PFSK-1 (cell line): ENCODE measurements around the gene PPFIA4.

Experiments used
- FOXP2 ChIP-seq: optimal IDR thresholded peaks from 2 replicates; pipeline ENCODE3; 2011; ENCODE audit warnings: borderline replicate concordance, control low read depth, inconsistent platforms; ENCODE audit not compliant: insufficient read depth; ENCODE audit errors: extremely low read length, extremely low read depth
- POLR2AphosphoS5 ChIP-seq: IDR thresholded peaks from 2 replicates; pipeline ENCODE4 v1.6.1; 2012; ENCODE audit warnings: low read depth, mild to moderate bottlenecking, control low read depth, low read length, moderate library complexity
- REST ChIP-seq, 2 experiments: IDR thresholded peaks; 2 replicates each; pipeline versions ENCODE4 v1.6.1 to v1.8.0; 2011 to 2012; ENCODE audit warnings: low read depth in 2 of 2, low read length in 2 of 2, control low read depth in 1 of 2, inconsistent platforms in 1 of 2, mild to moderate bottlenecking in 1 of 2, moderate library complexity in 1 of 2; ENCODE audit not compliant: insufficient read depth in 1 of 2
- SIN3A ChIP-seq: IDR thresholded peaks from 2 replicates; pipeline ENCODE4 v1.6.1; 2012; ENCODE audit warnings: mild to moderate bottlenecking, low read length, moderate library complexity, borderline replicate concordance; ENCODE audit not compliant: insufficient read depth
- TAF1 ChIP-seq: IDR thresholded peaks from 2 replicates; pipeline ENCODE4 v1.6.1; 2012; ENCODE audit warnings: low read length, control low read depth, borderline replicate concordance; ENCODE audit not compliant: insufficient read depth

Gene PPFIA4

GRCh38 chr1:203006948-203007871 lies 19.1 kb upstream of the PPFIA4 start, which contains the start of gene TMEM183A:
Gene TMEM183A (plus strand): TSS chr1:203007374. CDS start chr1:203007466, 92 bp downstream.
- peak; percentile 95 for TF ChIP-seq POLR2AphosphoS5
- peak in 1 of 2 experiments; percentile 40; a peak in 1 of 4 replicates for TF ChIP-seq REST (IDR thresholded peaks at IDR 0.05; ENCODE audit: insufficient read depth in 1 of 2, low read depth in 2 of 2, low read length in 2 of 2)
- peak; percentile 73; the same call in 1 of the 2 replicates for TF ChIP-seq SIN3A
- peak; percentile 83 for TF ChIP-seq FOXP2
- peak; percentile 85; the same call in 1 of the 2 replicates for TF ChIP-seq TAF1

- TF ChIP-seq FOXP2 (no peak), REST (IDR thresholded peaks at IDR 0.05; ENCODE audit: insufficient read depth in 1 of 2, low read depth in 2 of 2, low read length in 2 of 2) (no peak)
Measured at GRCh38 chr1:203009185-203009584, 17.1 kb upstream of the PPFIA4 start.

- TF ChIP-seq POLR2AphosphoS5 (no peak), TAF1 (no peak), SIN3A (no peak), FOXP2 (no peak), REST (IDR thresholded peaks at IDR 0.05; ENCODE audit: insufficient read depth in 1 of 2, low read depth in 2 of 2, low read length in 2 of 2) (no peak)
Measured at GRCh38 chr1:203011582-203011981, 14.7 kb upstream of the PPFIA4 start.

- TF ChIP-seq FOXP2: no peak
- no peak for TF ChIP-seq TAF1
- TF ChIP-seq REST (IDR thresholded peaks at IDR 0.05; ENCODE audit: insufficient read depth in 1 of 2, low read depth in 2 of 2, low read length in 2 of 2): no peak
- no peak for TF ChIP-seq POLR2AphosphoS5
- TF ChIP-seq SIN3A: no peak
Measured at GRCh38 chr1:203017061-203017460, 9.2 kb upstream of the PPFIA4 start.
